GM23248 (cell line): ENCODE measurements around the gene CYP2F1. TPM values are rescaled to one million over a fixed set of nuclear protein-coding genes. Genes with fewer than 3 reads are reported as not detected.

ENCODE experiments used
- DNase-seq: peaks from one replicate; pipeline ENCODE4 v3.0.0-alpha.2; 2015
- H2AFZ ChIP-seq: fragments of 200-600 bp; sonication (generic); 2 replicates; pipeline ENCODE4 v1.6.1; 2016; ENCODE audit warnings: antibody characterized with exemption
- H3F3A ChIP-seq: fragments of 200-600 bp; sonication (generic); 2 replicates; pipeline ENCODE4 v1.6.1; 2016; ENCODE audit warnings: mild to moderate bottlenecking, antibody characterized with exemption, mixed run types; ENCODE audit not compliant: insufficient read depth
- H3K27ac ChIP-seq: fragments of 200-600 bp; sonication (generic); 2 replicates; pipeline ENCODE4 v1.5.1; 2016; ENCODE audit warnings: mild to moderate bottlenecking
- H3K27me3 ChIP-seq: fragments of 200-600 bp; sonication (generic); replicated peaks from 2 replicates; pipeline ENCODE4 v1.6.1; 2016; ENCODE audit warnings: mild to moderate bottlenecking; ENCODE audit not compliant: insufficient read depth
- H3K36me3 ChIP-seq: fragments of 200-600 bp; sonication (generic); 2 replicates; pipeline ENCODE4 v1.6.1; 2016; ENCODE audit warnings: low read depth, mild to moderate bottlenecking
- H3K4me1 ChIP-seq: fragments of 200-600 bp; sonication (generic); 2 replicates; pipeline ENCODE4 v1.6.1; 2016; ENCODE audit warnings: mild to moderate bottlenecking; ENCODE audit not compliant: insufficient read depth
- H3K4me2 ChIP-seq: fragments of 200-600 bp; sonication (generic); one replicate; pipeline ENCODE4 v1.6.1; 2016; ENCODE audit warnings: mild to moderate bottlenecking; ENCODE audit not compliant: unreplicated experiment
- H3K4me3 ChIP-seq: fragments of 200-600 bp; sonication (generic); 2 replicates; pipeline ENCODE4 v1.5.1; 2016; ENCODE audit warnings: mild to moderate bottlenecking
- H3K79me2 ChIP-seq: fragments of 200-600 bp; sonication (generic); 2 replicates; pipeline ENCODE4 v1.6.1; 2016; ENCODE audit warnings: mild to moderate bottlenecking; ENCODE audit not compliant: insufficient read depth
- H3K9ac ChIP-seq: fragments of 200-600 bp; sonication (generic); 2 replicates; pipeline ENCODE4 v1.6.1; 2016; ENCODE audit warnings: mild to moderate bottlenecking
- H3K9me2 ChIP-seq: fragments of 200-600 bp; sonication (generic); 2 replicates; pipeline ENCODE4 v1.6.1; 2016; ENCODE audit warnings: mixed run types, mild to moderate bottlenecking, moderate library complexity; ENCODE audit not compliant: insufficient read depth
- H3K9me3 ChIP-seq: fragments of 200-600 bp; sonication (generic); one replicate; pipeline ENCODE4 v1.6.1; 2017; ENCODE audit warnings: low read depth
- H4K20me1 ChIP-seq: fragments of 200-600 bp; sonication (generic); 2 replicates; pipeline ENCODE4 v1.6.0; 2016; ENCODE audit not compliant: insufficient read depth
- EZH2 ChIP-seq: fragments of 200-600 bp; sonication (generic); IDR thresholded peaks from 2 replicates; pipeline ENCODE4 v1.6.1; 2018; ENCODE audit warnings: antibody characterized with exemption, mild to moderate bottlenecking; ENCODE audit not compliant: insufficient read depth, poor library complexity, severe bottlenecking
- EZH2phosphoT487 ChIP-seq: fragments of 200-600 bp; sonication (generic); IDR thresholded peaks from 2 replicates; pipeline ENCODE4 v1.6.1; 2018; ENCODE audit warnings: antibody characterized with exemption, moderate library complexity, mild to moderate bottlenecking, low read depth; ENCODE audit not compliant: insufficient read depth
- WGBS, 2 experiments: methylation state at CpG; one replicate each; pipeline ENCODE4 v1.1.6; 2015 to 2017; ENCODE audit warnings: low lambda C conversion rate in 2 of 2, low coverage in 1 of 2; ENCODE audit errors: missing lambda C conversion rate in 2 of 2; 5-methylcytosine and 5-hydroxymethylcytosine counted together
- in situ Hi-C: fragments of 300-500 bp; cut with MboI; formaldehyde crosslinking; loops from 2 replicates; pipeline ENCODE4 v1.15.0; 2020
- polyA plus RNA-seq: library from polyadenylated mRNA; unstranded; fragments of >200 nt; fragmentation: Nextera tagmentation; extraction: Ambion mirVana; gene quantifications from 2 replicates; pipeline ENCODE4 v1.2.1, GENCODE V29; 2016
- total RNA-seq: library from RNA; depleted of rRNA; stranded (reverse); fragments of >200 nt; shearing (Covaris generic); gene quantifications from 2 replicates; pipeline ENCODE4 v1.2.3, GENCODE V29; 2014

Gene CYP2F1
- total and polyA plus RNA-seq, 2 experiments from 2014 or later, result not detected

DNA sequence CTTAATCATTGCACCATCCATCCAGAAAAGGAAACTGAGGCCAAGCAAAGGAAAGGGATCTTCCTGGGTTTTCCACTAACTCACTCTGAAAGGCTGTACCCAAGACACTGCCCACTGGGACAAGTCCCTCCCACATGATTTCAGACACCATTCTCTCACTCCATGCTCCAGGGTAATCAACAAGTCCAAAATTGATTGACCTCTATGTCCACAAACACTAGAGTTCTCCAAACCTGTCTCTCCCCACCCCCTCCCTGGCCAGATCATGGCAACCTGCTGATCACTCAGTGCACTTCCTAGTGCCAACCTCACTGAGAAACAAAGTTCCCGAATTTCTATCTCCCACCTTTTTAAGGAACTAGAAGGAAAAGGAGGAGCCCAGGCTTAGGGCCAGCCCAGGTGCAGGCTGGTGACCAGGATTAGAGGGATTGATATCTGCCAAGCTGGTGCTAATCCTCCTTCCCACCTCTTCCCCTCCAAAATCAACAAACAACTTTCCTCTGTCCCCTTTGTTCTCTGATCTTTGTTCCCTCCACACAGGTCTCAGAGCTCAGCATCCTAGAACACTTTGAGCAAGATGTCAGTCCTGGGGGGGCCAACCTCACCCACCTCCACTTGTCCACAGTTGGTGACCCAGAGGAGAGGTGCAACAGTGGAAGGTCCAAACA lies 28.4 kb upstream of the CYP2F1 start:
- H3F3A ChIP-seq, result no peaks in the 10 kb centered on the region
- H3K36me3 ChIP-seq, result no peaks in the 10 kb centered on the region
- no peak overlapping the region for H3K4me3 ChIP-seq
- H3K9ac ChIP-seq, result no peak overlapping the region
- H3K79me2 ChIP-seq, result no peaks in the 10 kb centered on the region
- no peaks in the 10 kb centered on the region for H4K20me1 ChIP-seq
- no peaks in the 10 kb centered on the region for H3K9me3 ChIP-seq
- H3K4me1 ChIP-seq, result no peaks in the 10 kb centered on the region
- H2AFZ ChIP-seq, result no peak overlapping the region
- no peak overlapping the region for H3K27ac ChIP-seq
- H3K27me3 ChIP-seq, result peaks cover 10% of the 10 kb centered on the region; the same call in 1 of the 2 replicates
- in situ Hi-C loops, result no loop called here
- TF ChIP-seq EZH2phosphoT487 (no peak), EZH2 (no peak)
- no peak overlapping the region for H3K4me2 ChIP-seq
- no peaks in the 10 kb centered on the region for H3K9me2 ChIP-seq
- no peak for DNase-seq
- WGBS, 2 experiments, result 4 to 8% methylated on average over 1 of the region's 1 CpG

DNA sequence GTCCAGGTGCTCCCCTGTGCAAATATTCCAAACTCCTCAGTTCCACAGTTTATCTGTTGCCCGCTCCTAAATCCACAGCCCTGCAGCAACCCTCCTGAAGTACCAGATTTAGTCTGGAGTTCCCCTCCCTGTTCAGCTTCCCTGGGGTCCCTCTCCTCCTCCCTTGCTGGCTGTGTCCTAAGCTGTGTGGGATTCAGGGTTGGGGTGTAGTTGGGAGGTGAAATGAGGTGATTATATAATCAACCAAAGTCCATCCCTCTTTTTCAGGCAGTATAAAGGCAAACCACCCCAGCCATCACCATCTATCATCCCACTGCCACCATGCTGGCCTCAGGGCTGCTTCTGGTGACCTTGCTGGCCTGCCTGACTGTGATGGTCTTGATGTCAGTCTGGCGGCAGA lies 26.1 kb upstream of the CYP2F1 start, which contains the start of gene CYP2A13:
Gene CYP2A13 (plus strand): TSS at position 301 of the 400 bp plus-strand sequence. CDS start 21 bp downstream, at position 322.
- no peak within 1 kb of the TSS for H3K9ac ChIP-seq
- H3K4me2 ChIP-seq, result no peak within 1 kb of the TSS
- no peaks in the 10 kb centered on the region for H3K9me3 ChIP-seq
- H3K27ac ChIP-seq, result no peak within 1 kb of the TSS
- TF ChIP-seq EZH2phosphoT487 (no peak), EZH2 (no peak)
- no peak within 1 kb of the TSS for H2AFZ ChIP-seq
- H3K9me2 ChIP-seq, result no peaks in the 10 kb centered on the region
- no peaks in the 10 kb centered on the region for H3K79me2 ChIP-seq
- no peak for DNase-seq
- in situ Hi-C loops, result no loop called here
- H4K20me1 ChIP-seq, result no peaks in the 10 kb centered on the region
- H3K27me3 ChIP-seq, result peaks cover 15% of the 10 kb centered on the region; the same call in 1 of the 2 replicates
- WGBS, 2 experiments, result 0 to 7% methylated on average over 2 of the region's 2 CpGs
- no peaks in the 10 kb centered on the region for H3F3A ChIP-seq
- no peaks in the 10 kb centered on the region for H3K4me1 ChIP-seq
- H3K36me3 ChIP-seq, result no peaks in the 10 kb centered on the region
- no peak within 1 kb of the TSS for H3K4me3 ChIP-seq

DNA sequence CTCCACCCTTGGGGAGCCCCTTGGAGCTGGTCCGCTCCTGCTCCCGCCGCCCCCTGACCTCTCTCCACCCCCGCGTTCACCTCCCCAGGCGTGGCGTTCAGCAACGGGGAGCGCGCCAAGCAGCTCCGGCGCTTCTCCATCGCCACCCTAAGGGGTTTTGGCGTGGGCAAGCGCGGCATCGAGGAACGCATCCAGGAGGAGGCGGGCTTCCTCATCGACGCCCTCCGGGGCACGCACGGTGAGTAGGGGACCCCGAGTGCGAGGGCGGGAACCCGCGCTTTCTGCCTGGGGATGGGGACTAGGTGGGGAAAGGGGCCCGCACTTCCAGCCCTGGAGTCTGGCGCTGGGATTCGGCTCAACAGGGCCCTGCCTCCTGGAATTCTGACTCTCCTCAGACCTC lies 24.3 kb upstream of the CYP2F1 start:
- H3K27ac ChIP-seq, result no peak overlapping the region
- H3K9ac ChIP-seq, result no peak overlapping the region
- no peak overlapping the region for H3K4me3 ChIP-seq
- H2AFZ ChIP-seq, result no peak overlapping the region
- H3K79me2 ChIP-seq, result no peaks in the 10 kb centered on the region
- DNase-seq, result no peak
- no peaks in the 10 kb centered on the region for H3K4me1 ChIP-seq
- peaks cover 16% of the 10 kb centered on the region; the same call in 1 of the 2 replicates for H3K27me3 ChIP-seq
- no peaks in the 10 kb centered on the region for H3K36me3 ChIP-seq
- H4K20me1 ChIP-seq, result no peaks in the 10 kb centered on the region
- no peak overlapping the region for H3K4me2 ChIP-seq
- 1 to 3% methylated on average over 30 to 31 of the region's 32 CpGs for WGBS, 2 experiments
- H3K9me2 ChIP-seq, result no peaks in the 10 kb centered on the region
- H3F3A ChIP-seq, result no peaks in the 10 kb centered on the region
- no peaks in the 10 kb centered on the region for H3K9me3 ChIP-seq
- no peak for TF ChIP-seq EZH2phosphoT487
- TF ChIP-seq EZH2, result no peak
- in situ Hi-C loops, result no loop called here

DNA sequence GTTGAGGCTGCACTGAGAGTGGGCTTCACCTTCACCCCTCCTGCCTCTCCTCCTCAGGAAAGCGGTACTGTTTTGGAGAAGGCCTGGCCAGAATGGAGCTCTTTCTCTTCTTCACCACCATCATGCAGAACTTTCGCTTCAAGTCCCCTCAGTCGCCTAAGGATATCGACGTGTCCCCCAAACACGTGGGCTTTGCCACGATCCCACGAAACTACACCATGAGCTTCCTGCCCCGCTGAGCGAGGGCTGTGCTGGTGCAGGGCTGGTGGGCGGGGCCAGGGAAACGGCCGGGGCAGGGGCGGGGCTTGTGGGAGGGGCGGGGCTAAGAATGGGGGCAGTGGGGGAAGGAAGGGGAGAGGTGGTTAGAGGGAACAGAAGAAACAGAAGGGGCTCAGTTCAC lies 18.5 kb upstream of the CYP2F1 start:
- peaks cover 7% of the 10 kb centered on the region; the same call in 1 of the 2 replicates for H3K27me3 ChIP-seq
- H3K79me2 ChIP-seq, result no peaks in the 10 kb centered on the region
- H3K4me2 ChIP-seq, result no peak overlapping the region
- no peak overlapping the region for H2AFZ ChIP-seq
- H3K4me1 ChIP-seq, result no peaks in the 10 kb centered on the region
- H3K9me3 ChIP-seq, result no peaks in the 10 kb centered on the region
- DNase-seq, result no peak
- H3K36me3 ChIP-seq, result no peaks in the 10 kb centered on the region
- H4K20me1 ChIP-seq, result no peaks in the 10 kb centered on the region
- H3K27ac ChIP-seq, result no peak overlapping the region
- no peak for TF ChIP-seq EZH2phosphoT487
- no peak for TF ChIP-seq EZH2
- no peaks in the 10 kb centered on the region for H3K9me2 ChIP-seq
- no peak overlapping the region for H3K9ac ChIP-seq
- H3F3A ChIP-seq, result no peaks in the 10 kb centered on the region
- in situ Hi-C loops, result no loop called here
- WGBS, 2 experiments, result 52 to 57% methylated on average over 11 to 15 of the region's 15 CpGs
- H3K4me3 ChIP-seq, result no peak overlapping the region
